HL-60 (cell line): ENCODE results near the gene IL37.

Source experiments
- DNase-seq, 2 experiments: peaks; one replicate each; pipeline ENCODE4 v3.0.0-alpha.2; 2010 to 2020; ENCODE audit warnings: low read depth in 1 of 2, low spot score in 1 of 2
- H3K27ac ChIP-seq: fragments of 250-450 bp; sonication (Bioruptor Pico); replicated peaks from 2 replicates; pipeline ENCODE4 v1.5.1; 2020; ENCODE audit warnings: mild to moderate bottlenecking, moderate library complexity
- H3K27me3 ChIP-seq: fragments of 250-450 bp; sonication (Bioruptor Pico); 2 replicates; pipeline ENCODE4 v1.5.1; 2021; ENCODE audit warnings: mild to moderate bottlenecking, moderate library complexity; ENCODE audit not compliant: insufficient read depth, poor library complexity, severe bottlenecking
- H3K4me3 ChIP-seq: replicated peaks from 2 replicates; pipeline ENCODE4 v1.5.1; 2011; ENCODE audit warnings: mild to moderate bottlenecking, control low read depth, low read length; ENCODE audit not compliant: insufficient read depth
- CTCF ChIP-seq: IDR thresholded peaks from one replicate; pipeline ENCODE4 v1.5.1; 2011; ENCODE audit warnings: low read length, control low read depth, inconsistent platforms; ENCODE audit not compliant: insufficient read depth
- GABPA ChIP-seq: IDR thresholded peaks from 2 replicates; pipeline ENCODE4 v1.6.1; 2012; ENCODE audit warnings: low read depth
- POLR2AphosphoS5 ChIP-seq: IDR thresholded peaks from 2 replicates; pipeline ENCODE4 v1.6.1; 2012; ENCODE audit warnings: low read depth
- REST ChIP-seq: IDR thresholded peaks from 2 replicates; pipeline ENCODE4 v1.6.1; 2012; ENCODE audit warnings: low read depth; ENCODE audit not compliant: insufficient replicate concordance
- SPI1 ChIP-seq: IDR thresholded peaks from 2 replicates; pipeline ENCODE4 v1.6.1; 2012; ENCODE audit warnings: low read depth, mild to moderate bottlenecking, borderline replicate concordance

Gene IL37

GRCh38 chr2:112923237-112923966, 12.4 kb downstream of the IL37 start:
- H3K27ac ChIP-seq, result no peak overlapping the region
- H3K4me3 ChIP-seq, result no peak overlapping the region
- TF ChIP-seq GABPA (no peak), REST (no peak), CTCF (no peak), SPI1 (no peak), POLR2AphosphoS5 (no peak)
- DNase-seq, result no peak
- no peaks in the 10 kb centered on the region for H3K27me3 ChIP-seq

- H3K27ac ChIP-seq, result no peak overlapping the region
- H3K27me3 ChIP-seq, result no peaks in the 10 kb centered on the region
- TF ChIP-seq CTCF (no peak), POLR2AphosphoS5 (no peak), REST (no peak), GABPA (no peak), SPI1 (no peak)
- no peak for DNase-seq
- no peak overlapping the region for H3K4me3 ChIP-seq
These were observed 13.0 kb downstream of the IL37 start for GRCh38 chr2:112923967-112924338.

- H3K27ac ChIP-seq, result no peak overlapping the region
- TF ChIP-seq GABPA (no peak), CTCF (no peak), REST (no peak), SPI1 (no peak), POLR2AphosphoS5 (no peak)
- no peak overlapping the region for H3K4me3 ChIP-seq
- no peaks in the 10 kb centered on the region for H3K27me3 ChIP-seq
- no peak for DNase-seq
These were observed 13.4 kb downstream of the IL37 start for GRCh38 chr2:112924360-112924759.
